ENCODE measurements around the gene NFATC2.
A peak's percentile ranks its signal among the peaks of the same experiment; 100 is the strongest.

The NFATC2 gene

GRCh38 chr20:51495291-51495690, 47.2 kb downstream of the NFATC2 start:
- no peak for DNase-seq (ENCODE audit: low spot score)
- no peaks in the 10 kb centered on the region for H3K27me3 ChIP-seq (ENCODE audit: insufficient read depth, poor library complexity, severe bottlenecking)
- H3K4me3 ChIP-seq (ENCODE audit: severe bottlenecking), result no peak overlapping the region
- TF ChIP-seq CTCF (IDR thresholded peaks at IDR 0.05; ENCODE audit: poor library complexity, severe bottlenecking), result no peak
- ATAC-seq (ENCODE audit: low read depth), result no peak
- H3K4me1 ChIP-seq (ENCODE audit: insufficient read depth, poor library complexity, severe bottlenecking), result peaks cover 4% of the 10 kb centered on the region
- no peak overlapping the region for H3K27ac ChIP-seq (ENCODE audit: poor library complexity, severe bottlenecking)
- H3K9me3 ChIP-seq (ENCODE audit: severe bottlenecking), result no peaks in the 10 kb centered on the region
- no peaks in the 10 kb centered on the region for H3K36me3 ChIP-seq (ENCODE audit: low read depth)

GRCh38 chr20:51494241-51495110, 48.0 kb downstream of the NFATC2 start:
- ATAC-seq (ENCODE audit: low read depth) (no peak), DNase-seq (ENCODE audit: low spot score) (peak; percentile 78)
- Histone ChIP-seq H3K27me3 (ENCODE audit: insufficient read depth, poor library complexity, severe bottlenecking) (no peaks in the 10 kb centered on the region), H3K36me3 (ENCODE audit: low read depth) (no peaks in the 10 kb centered on the region), H3K27ac (ENCODE audit: poor library complexity, severe bottlenecking) (no peak overlapping the region), H3K9me3 (ENCODE audit: severe bottlenecking) (no peaks in the 10 kb centered on the region), H3K4me1 (ENCODE audit: insufficient read depth, poor library complexity, severe bottlenecking) (no peaks in the 10 kb centered on the region), H3K4me3 (ENCODE audit: severe bottlenecking) (no peak overlapping the region)
- TF ChIP-seq CTCF (IDR thresholded peaks at IDR 0.05; ENCODE audit: poor library complexity, severe bottlenecking), result no peak

GRCh38 chr20:51493346-51493791, 49.1 kb downstream of the NFATC2 start:
- no peak overlapping the region for H3K4me3 ChIP-seq (ENCODE audit: severe bottlenecking)
- H3K27ac ChIP-seq (ENCODE audit: poor library complexity, severe bottlenecking), result no peak overlapping the region
- no peak for TF ChIP-seq CTCF (IDR thresholded peaks at IDR 0.05; ENCODE audit: poor library complexity, severe bottlenecking)
- no peaks in the 10 kb centered on the region for H3K27me3 ChIP-seq (ENCODE audit: insufficient read depth, poor library complexity, severe bottlenecking)
- peaks cover 4% of the 10 kb centered on the region for H3K4me1 ChIP-seq (ENCODE audit: insufficient read depth, poor library complexity, severe bottlenecking)
- no peak for ATAC-seq (ENCODE audit: low read depth)
- peak; percentile 76 for DNase-seq (ENCODE audit: low spot score)
- H3K36me3 ChIP-seq (ENCODE audit: low read depth), result no peaks in the 10 kb centered on the region
- H3K9me3 ChIP-seq (ENCODE audit: severe bottlenecking), result no peaks in the 10 kb centered on the region

GRCh38 chr20:51492167-51493092, 50.1 kb downstream of the NFATC2 start:
- no peaks in the 10 kb centered on the region for H3K36me3 ChIP-seq (ENCODE audit: low read depth)
- no peaks in the 10 kb centered on the region for H3K9me3 ChIP-seq (ENCODE audit: severe bottlenecking)
- H3K27ac ChIP-seq (ENCODE audit: poor library complexity, severe bottlenecking), result no peak overlapping the region
- DNase-seq (ENCODE audit: low spot score) (peak; percentile 76), ATAC-seq (ENCODE audit: low read depth) (no peak)
- no peaks in the 10 kb centered on the region for H3K27me3 ChIP-seq (ENCODE audit: insufficient read depth, poor library complexity, severe bottlenecking)
- no peak for TF ChIP-seq CTCF (IDR thresholded peaks at IDR 0.05; ENCODE audit: poor library complexity, severe bottlenecking)
- H3K4me3 ChIP-seq (ENCODE audit: severe bottlenecking), result no peak overlapping the region
- peaks cover 9% of the 10 kb centered on the region for H3K4me1 ChIP-seq (ENCODE audit: insufficient read depth, poor library complexity, severe bottlenecking)

Data from RWPE2 (cell line).